ENCODE data around the gene ARL8B.
"Not testable (repeated sequence)": the region's sequence is repeated elsewhere in the genome, so short reads cannot be mapped to it uniquely, and the experiment has no call there.

Gene ARL8B

GRCh38 chr3:5181469-5182141, 59.5 kb downstream of the ARL8B start:
- peaks cover 14% of the 10 kb centered on the region; the same call in 1 of the 2 replicates for H3K36me3 ChIP-seq
- DNase-seq, result no peak
- H3K27ac ChIP-seq, result no peak overlapping the region

DNA sequence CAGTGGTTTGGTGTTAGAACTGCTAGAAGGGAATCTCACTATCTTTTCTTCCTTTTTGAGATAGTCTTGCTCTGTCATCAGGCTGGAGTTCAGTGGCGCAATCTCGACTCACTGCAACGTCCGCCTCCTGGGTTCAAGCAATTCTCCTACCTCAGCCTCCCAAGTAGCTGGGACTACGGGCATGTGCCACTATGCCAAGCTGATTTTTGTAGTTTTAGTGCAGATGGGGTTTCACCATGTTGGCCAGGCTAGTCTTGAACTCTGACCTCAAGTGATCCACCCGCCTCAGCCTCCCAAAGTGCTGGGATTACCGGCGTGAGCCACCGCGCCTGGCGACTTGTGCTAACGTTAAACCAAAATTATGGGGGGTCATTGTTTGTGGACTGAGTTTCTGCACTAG, 61.6 kb downstream of the ARL8B start:
- not testable (repeated sequence) for H3K27me3 ChIP-seq (ENCODE audit: insufficient read depth, low read depth, severe bottlenecking)

More at GRCh38 chr3:5181469-5182141, 59.5 kb downstream of the ARL8B start:
- Histone ChIP-seq H3K4me3 (ENCODE audit: low read depth, low read length) (no peak overlapping the region), H3K9me3 (ENCODE audit: severe bottlenecking) (no peaks in the 10 kb centered on the region), H3K27me3 (ENCODE audit: insufficient read depth, low read depth, severe bottlenecking) (no peaks in the 10 kb centered on the region)
- TF ChIP-seq, protein P1, sequence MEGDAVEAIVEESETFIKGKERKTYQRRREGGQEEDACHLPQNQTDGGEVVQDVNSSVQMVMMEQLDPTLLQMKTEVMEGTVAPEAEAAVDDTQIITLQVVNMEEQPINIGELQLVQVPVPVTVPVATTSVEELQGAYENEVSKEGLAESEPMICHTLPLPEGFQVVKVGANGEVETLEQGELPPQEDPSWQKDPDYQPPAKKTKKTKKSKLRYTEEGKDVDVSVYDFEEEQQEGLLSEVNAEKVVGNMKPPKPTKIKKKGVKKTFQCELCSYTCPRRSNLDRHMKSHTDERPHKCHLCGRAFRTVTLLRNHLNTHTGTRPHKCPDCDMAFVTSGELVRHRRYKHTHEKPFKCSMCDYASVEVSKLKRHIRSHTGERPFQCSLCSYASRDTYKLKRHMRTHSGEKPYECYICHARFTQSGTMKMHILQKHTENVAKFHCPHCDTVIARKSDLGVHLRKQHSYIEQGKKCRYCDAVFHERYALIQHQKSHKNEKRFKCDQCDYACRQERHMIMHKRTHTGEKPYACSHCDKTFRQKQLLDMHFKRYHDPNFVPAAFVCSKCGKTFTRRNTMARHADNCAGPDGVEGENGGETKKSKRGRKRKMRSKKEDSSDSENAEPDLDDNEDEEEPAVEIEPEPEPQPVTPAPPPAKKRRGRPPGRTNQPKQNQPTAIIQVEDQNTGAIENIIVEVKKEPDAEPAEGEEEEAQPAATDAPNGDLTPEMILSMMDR (IDR thresholded peaks at IDR 0.05; ENCODE audit: low read depth, low read length), result no peak

DNA sequence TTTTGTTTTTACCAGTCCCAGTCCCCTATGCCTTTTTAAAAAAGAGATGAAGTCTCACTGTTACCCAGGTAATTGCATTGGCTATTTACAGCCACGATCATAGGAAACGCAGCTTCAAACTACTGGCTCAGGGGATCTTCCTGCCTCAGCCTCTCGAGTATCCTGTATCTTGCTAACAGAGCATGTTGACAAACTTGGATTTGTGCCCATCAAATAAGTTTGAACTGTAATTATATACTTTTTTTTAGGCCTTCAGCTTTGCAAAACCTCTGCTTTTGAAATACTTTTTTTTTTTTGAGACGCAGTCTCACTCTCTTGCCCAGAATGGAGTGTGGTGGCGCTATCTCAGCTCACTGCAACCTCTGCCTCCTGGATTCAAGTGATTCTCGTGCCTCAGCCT, 62.4 kb downstream of the ARL8B start:
- no peak overlapping the region for H3K4me3 ChIP-seq (ENCODE audit: low read depth, low read length)
- peaks cover 9% of the 10 kb centered on the region for H3K36me3 ChIP-seq
- no peak for DNase-seq
- H3K9me3 ChIP-seq (ENCODE audit: severe bottlenecking), result no peaks in the 10 kb centered on the region
- H3K27ac ChIP-seq, result no peak overlapping the region
- TF ChIP-seq, protein P1 (IDR thresholded peaks at IDR 0.05; ENCODE audit: low read depth, low read length), result no peak
- no peaks in the 10 kb centered on the region for H3K27me3 ChIP-seq (ENCODE audit: insufficient read depth, low read depth, severe bottlenecking)

More for the DNA sequence above, 61.6 kb downstream of the ARL8B start:
- DNase-seq; H3K4me3 ChIP-seq (ENCODE audit: low read depth, low read length); H3K9me3 ChIP-seq (ENCODE audit: severe bottlenecking); H3K27ac ChIP-seq: not testable (repeated sequence)
- peaks cover 12% of the 10 kb centered on the region for H3K36me3 ChIP-seq

GRCh38 chr3:5185093-5185673, 63.1 kb downstream of the ARL8B start:
- peaks cover 11% of the 10 kb centered on the region for H3K36me3 ChIP-seq
- TF ChIP-seq, protein P1 (IDR thresholded peaks at IDR 0.05; ENCODE audit: low read depth, low read length), result no peak
- DNase-seq, result no peak
- no peaks in the 10 kb centered on the region for H3K27me3 ChIP-seq (ENCODE audit: insufficient read depth, low read depth, severe bottlenecking)
- no peaks in the 10 kb centered on the region for H3K9me3 ChIP-seq (ENCODE audit: severe bottlenecking)
- no peak overlapping the region for H3K4me3 ChIP-seq (ENCODE audit: low read depth, low read length)
- H3K27ac ChIP-seq, result no peak overlapping the region

DNA sequence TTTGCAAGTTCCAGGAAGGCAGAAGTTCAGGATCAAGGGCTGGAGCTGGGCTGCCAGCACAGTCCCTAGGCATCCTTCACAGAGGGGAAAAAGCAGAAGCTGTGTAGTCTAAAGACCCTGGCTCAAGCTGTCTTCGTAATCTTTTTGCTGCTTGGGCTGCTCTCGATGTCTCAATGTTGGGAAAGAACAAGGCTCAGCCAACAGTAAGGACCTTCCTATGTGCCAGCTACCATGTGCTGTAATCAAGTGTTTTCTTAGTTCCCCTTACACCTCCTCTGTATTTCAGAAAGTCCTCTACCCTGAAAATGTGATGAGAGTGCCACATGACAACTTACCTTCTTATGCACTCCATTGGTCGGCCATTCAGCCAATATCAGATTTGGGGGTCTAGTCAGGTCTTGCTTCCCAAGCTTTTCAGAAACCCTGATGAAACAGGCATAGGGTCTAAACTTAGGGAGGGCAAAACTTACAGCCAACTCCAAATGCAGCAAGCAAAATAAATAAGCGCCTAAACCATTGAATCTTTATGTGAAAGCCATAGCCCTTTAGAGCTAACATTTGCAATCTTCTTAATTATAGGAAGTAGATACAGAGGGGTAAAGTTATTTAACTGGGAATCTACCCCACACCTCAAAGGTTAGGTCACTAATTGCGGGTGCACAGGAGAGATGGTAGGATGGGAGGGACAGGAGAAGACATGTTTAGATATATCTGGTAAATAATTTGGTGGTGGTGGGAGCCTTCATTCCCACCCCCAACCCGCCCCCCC, 64.2 kb downstream of the ARL8B start:
- TF ChIP-seq, protein P1 (IDR thresholded peaks at IDR 0.05; ENCODE audit: low read depth, low read length), result no peak
- Histone ChIP-seq H3K9me3 (ENCODE audit: severe bottlenecking) (no peaks in the 10 kb centered on the region), H3K27me3 (ENCODE audit: insufficient read depth, low read depth, severe bottlenecking) (no peaks in the 10 kb centered on the region), H3K36me3 (peaks cover 10% of the 10 kb centered on the region), H3K27ac (no peak overlapping the region), H3K4me3 (ENCODE audit: low read depth, low read length) (no peak overlapping the region)
- DNase-seq, result no peak

DNA sequence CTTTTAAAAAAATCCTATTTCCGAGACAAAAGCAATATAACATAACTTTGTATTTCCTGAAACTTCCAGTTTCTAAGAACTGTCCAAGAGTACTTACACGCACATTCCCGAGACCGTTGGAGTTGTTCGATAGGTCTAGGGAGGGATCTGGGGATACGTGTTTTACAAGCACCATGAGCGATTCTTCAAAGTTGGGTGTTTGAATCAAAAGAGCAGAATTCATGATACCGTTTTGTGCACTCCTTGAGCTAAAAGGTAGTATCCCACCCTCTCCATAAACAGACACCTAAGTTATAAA, 64.7 kb downstream of the ARL8B start:
- H3K27me3 ChIP-seq (ENCODE audit: insufficient read depth, low read depth, severe bottlenecking), result no peaks in the 10 kb centered on the region
- no peaks in the 10 kb centered on the region for H3K9me3 ChIP-seq (ENCODE audit: severe bottlenecking)
- H3K27ac ChIP-seq, result no peak overlapping the region
- H3K36me3 ChIP-seq, result peaks cover 4% of the 10 kb centered on the region; the same call in 1 of the 2 replicates
- no peak for DNase-seq
- peak overlapping the region; percentile 45 for H3K4me3 ChIP-seq (ENCODE audit: low read depth, low read length)
- TF ChIP-seq, protein P1 (IDR thresholded peaks at IDR 0.05; ENCODE audit: low read depth, low read length), result no peak
